HepG2 (cell line): Measurements from ENCODE around the gene BPHL. TPM values are rescaled to one million over a fixed set of nuclear protein-coding genes. Genes with fewer than 3 reads are reported as not detected.
"Not testable (repeated sequence)": the region's sequence is repeated elsewhere in the genome, so short reads cannot be mapped to it uniquely, and the experiment has no call there.

Experiments used
- AGO1 ChIP-seq: fragments of 200-400 bp; formaldehyde crosslinking; IDR thresholded peaks from 2 replicates; pipeline ENCODE4 v1.6.1; 2017; ENCODE audit warnings: mild to moderate bottlenecking, low read depth, low read length, moderate library complexity; ENCODE audit not compliant: poor library complexity, severe bottlenecking
- GABPB1 ChIP-seq: IDR thresholded peaks from 2 replicates; pipeline ENCODE4 v1.6.1; 2016; ENCODE audit warnings: mild to moderate bottlenecking, missing genetic modification reagents, moderate library complexity, missing compliant biosample characterization
- LCORL ChIP-seq, 2 experiments: fragments of 450-650 bp in 1 of 2; sonication (generic) in 1 of 2; formaldehyde crosslinking in 1 of 2; IDR thresholded peaks; 2 replicates each; pipeline versions ENCODE4 v1.5.0 to v1.6.1; 2017 to 2020; ENCODE audit warnings: antibody characterized with exemption in 1 of 2, missing genetic modification reagents in 1 of 2
- MEIS1 ChIP-seq: sonication (generic); formaldehyde crosslinking; IDR thresholded peaks from 2 replicates; pipeline ENCODE4 v1.9.0; 2021; ENCODE audit warnings: mild to moderate bottlenecking, missing genetic modification reagents, moderate library complexity, borderline replicate concordance
- MTA1 ChIP-seq: sonication (generic); formaldehyde crosslinking; IDR thresholded peaks from 2 replicates; pipeline ENCODE4 v1.4.0; 2020; ENCODE audit warnings: missing genetic modification reagents, mild to moderate bottlenecking, borderline replicate concordance
- TCF12 ChIP-seq, 2 experiments: fragments of 450-650 bp in 1 of 2; sonication (generic) in 1 of 2; formaldehyde crosslinking in 1 of 2; IDR thresholded peaks; 2 replicates each; pipeline versions ENCODE4 v1.6.1 to v1.8.0; 2017 to 2022; ENCODE audit warnings: antibody characterized with exemption in 1 of 2, mild to moderate bottlenecking in 1 of 2, missing genetic modification reagents in 1 of 2, moderate library complexity in 1 of 2
- ZNF292 ChIP-seq: sonication (generic); formaldehyde crosslinking; IDR thresholded peaks from 2 replicates; pipeline ENCODE4 v1.8.1; 2022; ENCODE audit warnings: mild to moderate bottlenecking, low read depth, missing genetic modification reagents, borderline replicate concordance
- ZNF350 ChIP-seq: sonication (generic); formaldehyde crosslinking; IDR thresholded peaks from 2 replicates; pipeline ENCODE4 v1.4.0; 2020; ENCODE audit warnings: mild to moderate bottlenecking, low read depth, missing genetic modification reagents, borderline replicate concordance
- polyA plus RNA-seq, 8 experiments: library from polyadenylated mRNA; depleted of rRNA in 3 of 8; stranded (reverse) in 7 of 8; unstranded in 1 of 8; fragments of >200 nt; fragmentation: Illumina TruSeq in 4 of 8; extraction: Trizol in 4 of 8; gene quantifications; 2 replicates each; pipeline versions ENCODE4 v1.2.1 to v1.2.3, GENCODE V29; 2011 to 2016; ENCODE audit warnings: low read depth in 4 of 8, missing spikeins in 1 of 8, mixed read lengths in 1 of 8; ENCODE audit not compliant: insufficient read depth in 1 of 8
- total RNA-seq, 5 experiments: library from RNA; depleted of rRNA; stranded (reverse); fragments of >200 nt; fragmentation: Illumina TruSeq; extraction: Trizol; gene quantifications; 2 replicates each; pipeline ENCODE4 v1.2.3, GENCODE V29; 2016; ENCODE audit warnings: low read depth in 1 of 5
- TF ChIP-seq, protein P1 (sequence below): sonication (generic); formaldehyde crosslinking; IDR thresholded peaks from 2 replicates; pipeline ENCODE4 v1.4.0; 2020; ENCODE audit warnings: missing genetic modification reagents
- TF ChIP-seq, protein P2 (sequence below): sonication (generic); formaldehyde crosslinking; IDR thresholded peaks from 2 replicates; pipeline ENCODE4 v1.4.0; 2020; ENCODE audit warnings: missing genetic modification reagents

Gene BPHL
- total and polyA plus RNA-seq, 2 of the 13 experiments (the other 11 are each of a cell fraction or from before 2014, with no cell fraction given), result 37.8 to 39.5 TPM

- TF ChIP-seq TCF12, LCORL (IDR thresholded peaks at IDR 0.05): not testable (repeated sequence)
- TF ChIP-seq TCF12 (CRISPR knock-in tag; IDR thresholded peaks at IDR 0.05) (0 out of 2 replicates have a peak, but pooled peaks have one; percentile 38), ZNF350 (CRISPR knock-in tag) (0 out of 2 replicates have a peak, but pooled peaks have one; percentile 40), MTA1 (CRISPR knock-in tag) (peak; percentile 8; the same call in 1 of the 2 replicates), MEIS1 (CRISPR knock-in tag) (0 out of 2 replicates have a peak, but pooled peaks have one; percentile 5), LCORL (CRISPR knock-in tag; IDR thresholded peaks at IDR 0.05) (peak; percentile 20; the same call in 1 of the 2 replicates), GABPB1 (CRISPR knock-in tag) (peak; percentile 11; the same call in 1 of the 2 replicates), ZNF292 (CRISPR knock-in tag) (peak; percentile 13; the same call in 1 of the 2 replicates), AGO1 (peak; percentile 15)
- TF ChIP-seq, protein P1, sequence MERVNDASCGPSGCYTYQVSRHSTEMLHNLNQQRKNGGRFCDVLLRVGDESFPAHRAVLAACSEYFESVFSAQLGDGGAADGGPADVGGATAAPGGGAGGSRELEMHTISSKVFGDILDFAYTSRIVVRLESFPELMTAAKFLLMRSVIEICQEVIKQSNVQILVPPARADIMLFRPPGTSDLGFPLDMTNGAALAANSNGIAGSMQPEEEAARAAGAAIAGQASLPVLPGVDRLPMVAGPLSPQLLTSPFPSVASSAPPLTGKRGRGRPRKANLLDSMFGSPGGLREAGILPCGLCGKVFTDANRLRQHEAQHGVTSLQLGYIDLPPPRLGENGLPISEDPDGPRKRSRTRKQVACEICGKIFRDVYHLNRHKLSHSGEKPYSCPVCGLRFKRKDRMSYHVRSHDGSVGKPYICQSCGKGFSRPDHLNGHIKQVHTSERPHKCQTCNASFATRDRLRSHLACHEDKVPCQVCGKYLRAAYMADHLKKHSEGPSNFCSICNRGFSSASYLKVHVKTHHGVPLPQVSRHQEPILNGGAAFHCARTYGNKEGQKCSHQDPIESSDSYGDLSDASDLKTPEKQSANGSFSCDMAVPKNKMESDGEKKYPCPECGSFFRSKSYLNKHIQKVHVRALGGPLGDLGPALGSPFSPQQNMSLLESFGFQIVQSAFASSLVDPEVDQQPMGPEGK (CRISPR knock-in tag), result peak; percentile 57
- TF ChIP-seq, protein P2, sequence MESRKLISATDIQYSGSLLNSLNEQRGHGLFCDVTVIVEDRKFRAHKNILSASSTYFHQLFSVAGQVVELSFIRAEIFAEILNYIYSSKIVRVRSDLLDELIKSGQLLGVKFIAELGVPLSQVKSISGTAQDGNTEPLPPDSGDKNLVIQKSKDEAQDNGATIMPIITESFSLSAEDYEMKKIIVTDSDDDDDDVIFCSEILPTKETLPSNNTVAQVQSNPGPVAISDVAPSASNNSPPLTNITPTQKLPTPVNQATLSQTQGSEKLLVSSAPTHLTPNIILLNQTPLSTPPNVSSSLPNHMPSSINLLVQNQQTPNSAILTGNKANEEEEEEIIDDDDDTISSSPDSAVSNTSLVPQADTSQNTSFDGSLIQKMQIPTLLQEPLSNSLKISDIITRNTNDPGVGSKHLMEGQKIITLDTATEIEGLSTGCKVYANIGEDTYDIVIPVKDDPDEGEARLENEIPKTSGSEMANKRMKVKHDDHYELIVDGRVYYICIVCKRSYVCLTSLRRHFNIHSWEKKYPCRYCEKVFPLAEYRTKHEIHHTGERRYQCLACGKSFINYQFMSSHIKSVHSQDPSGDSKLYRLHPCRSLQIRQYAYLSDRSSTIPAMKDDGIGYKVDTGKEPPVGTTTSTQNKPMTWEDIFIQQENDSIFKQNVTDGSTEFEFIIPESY, result peak; percentile 52
Observed at GRCh38 chr6:3156184-3157130, 37.9 kb downstream of the BPHL start (continued).
